WTC11 (cell line): Measurements from ENCODE around the gene BTBD17. TPM values are rescaled to one million over a fixed set of nuclear protein-coding genes. Genes with fewer than 3 reads are reported as not detected.

ENCODE experiments used
- ATAC-seq: fragments of 200-7000 bp; cut with Tn5 transposase; 2 replicates; pipeline ENCODE4 v1.10.0; 2021; ENCODE audit warnings: mild to moderate bottlenecking, moderate library complexity
- CTCF ChIA-PET: fragments of 300-600 bp; sonication (Branson Sonifier 250); formaldehyde crosslinking; loops from one replicate; lab custom pipeline; 2021; ENCODE audit warnings: antibody characterized with exemption; lab: Charles Lee
- POLR2A ChIA-PET: fragments of 350-600 bp; sonication (Branson Sonifier 250); formaldehyde crosslinking; loops from one replicate; lab custom pipeline; 2021; ENCODE audit warnings: antibody characterized with exemption; lab: Charles Lee
- DNase-seq: peaks from one replicate; pipeline ENCODE4 v3.0.0; 2021; ENCODE audit warnings: low spot score
- H3K27ac Mint-ChIP-seq: 2 replicates; pipeline ENCODE4 v1.8.0; 2021; ENCODE audit warnings: mixed read lengths
- H3K27me3 Mint-ChIP-seq: 2 replicates; pipeline ENCODE4 v1.8.0; 2021; ENCODE audit warnings: low read depth, mild to moderate bottlenecking, moderate library complexity, mixed read lengths
- H3K36me3 Mint-ChIP-seq: 2 replicates; pipeline ENCODE4 v1.8.0; 2021; ENCODE audit warnings: mixed read lengths
- H3K4me1 Mint-ChIP-seq: 2 replicates; pipeline ENCODE4 v1.8.0; 2022; ENCODE audit warnings: mixed read lengths
- H3K4me3 Mint-ChIP-seq: 2 replicates; pipeline ENCODE4 v1.8.0; 2021; ENCODE audit warnings: mild to moderate bottlenecking, moderate library complexity, mixed read lengths
- H3K9me3 Mint-ChIP-seq: 2 replicates; pipeline ENCODE4 v1.8.0; 2021; ENCODE audit warnings: mixed read lengths
- ATF2 ChIP-seq: sonication (generic); formaldehyde crosslinking; IDR thresholded peaks from 2 replicates; pipeline ENCODE4 v1.8.1; 2022; ENCODE audit warnings: low read depth, missing genetic modification reagents, borderline replicate concordance
- HMGXB4 ChIP-seq: sonication (generic); formaldehyde crosslinking; IDR thresholded peaks from 2 replicates; pipeline ENCODE4 v1.8.1; 2023; ENCODE audit warnings: mild to moderate bottlenecking, moderate library complexity, missing genetic modification reagents
- JUN ChIP-seq: sonication (generic); formaldehyde crosslinking; IDR thresholded peaks from 2 replicates; pipeline ENCODE4 v1.8.0; 2023; ENCODE audit warnings: mild to moderate bottlenecking, missing genetic modification reagents
- MAX ChIP-seq: sonication (generic); formaldehyde crosslinking; IDR thresholded peaks from 2 replicates; pipeline ENCODE4 v1.8.0; 2022; ENCODE audit warnings: mild to moderate bottlenecking, missing genetic modification reagents
- NR1H2 ChIP-seq: sonication (generic); formaldehyde crosslinking; IDR thresholded peaks from 2 replicates; pipeline ENCODE4 v1.9.0; 2021; ENCODE audit warnings: mild to moderate bottlenecking, moderate library complexity, missing genetic modification reagents
- PREB ChIP-seq: sonication (generic); formaldehyde crosslinking; IDR thresholded peaks from 2 replicates; pipeline ENCODE4 v1.8.1; 2022; ENCODE audit warnings: mild to moderate bottlenecking, missing genetic modification reagents, moderate library complexity, borderline replicate concordance
- RELA ChIP-seq: sonication (generic); formaldehyde crosslinking; IDR thresholded peaks from 2 replicates; pipeline ENCODE4 v1.8.1; 2022; ENCODE audit warnings: missing genetic modification reagents, mild to moderate bottlenecking, borderline replicate concordance
- STAT6 ChIP-seq: sonication (generic); formaldehyde crosslinking; conservative IDR thresholded peaks from 2 replicates; pipeline ENCODE4 v1.8.1; 2023; ENCODE audit warnings: mild to moderate bottlenecking, low read depth, missing genetic modification reagents, moderate library complexity
- ZBTB21 ChIP-seq: sonication (generic); formaldehyde crosslinking; IDR thresholded peaks from 2 replicates; pipeline ENCODE4 v1.8.1; 2023; ENCODE audit warnings: mild to moderate bottlenecking, missing genetic modification reagents, borderline replicate concordance
- ZNF317 ChIP-seq: sonication (generic); formaldehyde crosslinking; IDR thresholded peaks from 2 replicates; pipeline ENCODE4 v1.8.1; 2023; ENCODE audit warnings: low read depth, mild to moderate bottlenecking, moderate library complexity, missing genetic modification reagents, borderline replicate concordance
- ZNF396 ChIP-seq: fragments of 250-450 bp; sonication (Bioruptor Pico); IDR thresholded peaks from 2 replicates; pipeline ENCODE4 v1.8.0; 2021; ENCODE audit warnings: mild to moderate bottlenecking, moderate library complexity, borderline replicate concordance
- ZNF512 ChIP-seq: sonication (generic); formaldehyde crosslinking; IDR thresholded peaks from 2 replicates; pipeline ENCODE4 v1.8.1; 2022; ENCODE audit warnings: missing genetic modification reagents, borderline replicate concordance
- ZNF532 ChIP-seq: fragments of 250-450 bp; sonication (Bioruptor Pico); IDR thresholded peaks from 2 replicates; pipeline ENCODE4 v1.9.0; 2021; ENCODE audit warnings: mild to moderate bottlenecking, borderline replicate concordance
- total RNA-seq: library from RNA; stranded (reverse); gene quantifications from 3 replicates; pipeline ENCODE4 v1.2.3, GENCODE V29; 2021

BTBD17 gene
- total RNA-seq, 1 experiment from 2014 or later = 0.94 TPM

- Mint-ChIP-seq H3K27ac (no peak overlapping the region), H3K4me1 (peaks cover 27% of the 10 kb centered on the region), H3K4me3 (no peak overlapping the region), H3K27me3 (peaks cover 7% of the 10 kb centered on the region), H3K36me3 (no peaks in the 10 kb centered on the region), H3K9me3 (no peaks in the 10 kb centered on the region)
- ChIA-PET POLR2A (no interaction called here), CTCF (interaction anchor here (1.6 to 5.9 kb wide), 3 partner anchors 10 to 22 kb away, joined by 7 to 48 read pairs (median 24); partner anchors contain the start of gene GPR142)
- no peak for ATAC-seq
- DNase-seq = no peak
- TF ChIP-seq MAX (CRISPR knock-in tag) (no peak), ZNF512 (peak; percentile 90; the same call in 1 of the 2 replicates)
Measured at GRCh38 chr17:74389937-74390679, 28.4 kb upstream of the BTBD17 start.

GRCh38 chr17:74389084-74389753, 27.6 kb upstream of the BTBD17 start:
- CTCF ChIA-PET = interaction anchor here (1.0 to 2.8 kb wide), 5 partner anchors 10 to 154 kb away, joined by 3 to 24 read pairs (median 6); partner anchors contain the start of gene BTBD17
- Mint-ChIP-seq H3K4me1 (peaks cover 25% of the 10 kb centered on the region), H3K27me3 (peaks cover 7% of the 10 kb centered on the region), H3K36me3 (no peaks in the 10 kb centered on the region), H3K9me3 (no peaks in the 10 kb centered on the region), H3K27ac (no peak overlapping the region), H3K4me3 (no peak overlapping the region)
- no peak for DNase-seq
- no peak for ATAC-seq
- POLR2A ChIA-PET = no interaction called here
- TF ChIP-seq JUN (CRISPR knock-in tag) (no peak), NR1H2 (CRISPR knock-in tag) (no peak), ATF2 (CRISPR knock-in tag) (no peak), ZBTB21 (CRISPR knock-in tag) (no peak), HMGXB4 (no peak), ZNF396 (CRISPR knock-in tag) (no peak), ZNF317 (CRISPR knock-in tag) (no peak), PREB (CRISPR knock-in tag) (no peak), STAT6 (CRISPR knock-in tag) (no peak), ZNF532 (no peak), RELA (CRISPR knock-in tag) (no peak)
